GM12801 (cell line): ENCODE measurements around the gene KRT26.

Experiments used
- TF ChIP-seq, protein P1 (sequence below): IDR thresholded peaks from one replicate; pipeline ENCODE4 v1.5.1; 2011; ENCODE audit warnings: control low read depth; ENCODE audit not compliant: insufficient read length; ENCODE audit errors: extremely low read depth

The KRT26 gene

DNA sequence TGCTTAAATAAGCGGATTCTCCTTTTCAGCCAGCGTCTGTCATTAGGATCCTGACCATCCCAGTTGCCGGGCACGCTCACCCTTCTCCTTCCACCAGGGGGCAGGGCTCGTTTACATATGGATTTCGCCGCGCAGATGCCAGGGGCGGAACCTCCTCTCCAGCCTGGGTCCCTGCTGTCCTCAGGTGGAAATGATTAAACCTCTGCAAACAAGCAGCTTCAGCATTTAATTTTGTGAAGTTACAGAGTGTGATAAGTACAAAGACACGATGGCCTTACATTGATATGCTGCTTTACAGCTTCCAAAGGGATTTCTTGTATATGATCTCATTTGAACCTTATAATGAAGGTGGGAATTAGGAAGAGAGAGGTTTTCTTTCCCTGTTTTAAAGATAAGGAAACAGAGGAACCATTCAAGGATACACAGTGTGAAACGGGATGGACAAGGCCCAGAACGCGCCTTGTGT lies 31.6 kb upstream of the KRT26 start:
- TF ChIP-seq, protein P1, sequence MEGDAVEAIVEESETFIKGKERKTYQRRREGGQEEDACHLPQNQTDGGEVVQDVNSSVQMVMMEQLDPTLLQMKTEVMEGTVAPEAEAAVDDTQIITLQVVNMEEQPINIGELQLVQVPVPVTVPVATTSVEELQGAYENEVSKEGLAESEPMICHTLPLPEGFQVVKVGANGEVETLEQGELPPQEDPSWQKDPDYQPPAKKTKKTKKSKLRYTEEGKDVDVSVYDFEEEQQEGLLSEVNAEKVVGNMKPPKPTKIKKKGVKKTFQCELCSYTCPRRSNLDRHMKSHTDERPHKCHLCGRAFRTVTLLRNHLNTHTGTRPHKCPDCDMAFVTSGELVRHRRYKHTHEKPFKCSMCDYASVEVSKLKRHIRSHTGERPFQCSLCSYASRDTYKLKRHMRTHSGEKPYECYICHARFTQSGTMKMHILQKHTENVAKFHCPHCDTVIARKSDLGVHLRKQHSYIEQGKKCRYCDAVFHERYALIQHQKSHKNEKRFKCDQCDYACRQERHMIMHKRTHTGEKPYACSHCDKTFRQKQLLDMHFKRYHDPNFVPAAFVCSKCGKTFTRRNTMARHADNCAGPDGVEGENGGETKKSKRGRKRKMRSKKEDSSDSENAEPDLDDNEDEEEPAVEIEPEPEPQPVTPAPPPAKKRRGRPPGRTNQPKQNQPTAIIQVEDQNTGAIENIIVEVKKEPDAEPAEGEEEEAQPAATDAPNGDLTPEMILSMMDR: no peak

DNA sequence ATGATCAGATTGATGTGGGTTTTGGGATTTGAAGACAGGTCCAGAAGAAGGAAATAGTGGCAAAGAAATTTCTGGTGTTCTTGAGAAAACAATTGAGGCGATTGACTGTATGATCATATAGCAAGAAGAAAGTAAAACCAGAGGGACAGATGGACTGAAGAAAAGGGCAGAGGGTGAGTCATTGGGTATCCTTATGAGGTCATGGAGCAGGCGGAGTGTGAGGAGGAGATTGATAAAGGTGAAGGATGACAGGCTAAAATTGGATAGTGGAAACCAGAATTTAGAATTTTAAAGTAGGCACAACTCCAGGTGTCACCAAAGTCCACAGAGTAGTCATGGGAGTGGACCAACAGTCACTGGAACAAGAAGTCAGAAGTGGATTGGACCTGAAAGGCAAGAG lies 29.2 kb upstream of the KRT26 start:
- TF ChIP-seq, protein P1: no peak

DNA sequence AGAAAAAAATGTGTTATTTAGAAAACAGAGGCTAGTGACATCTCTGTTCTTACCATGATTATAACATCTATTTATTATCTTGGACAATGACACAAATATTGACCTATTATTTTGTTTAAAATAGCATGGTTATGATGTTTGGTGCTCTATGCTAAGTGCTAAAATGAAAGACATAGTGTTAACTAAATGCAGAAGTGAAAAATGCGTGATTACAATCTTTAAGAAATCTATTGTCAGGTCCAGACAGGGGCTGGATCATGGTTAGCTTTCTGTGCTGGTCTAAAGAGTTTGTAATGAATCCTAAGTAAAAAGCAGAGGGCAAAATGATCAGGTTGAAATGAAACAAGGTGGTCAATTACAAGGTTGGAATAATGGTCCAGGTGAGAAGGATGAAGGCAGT lies 28.4 kb upstream of the KRT26 start:
- TF ChIP-seq, protein P1: no peak

DNA sequence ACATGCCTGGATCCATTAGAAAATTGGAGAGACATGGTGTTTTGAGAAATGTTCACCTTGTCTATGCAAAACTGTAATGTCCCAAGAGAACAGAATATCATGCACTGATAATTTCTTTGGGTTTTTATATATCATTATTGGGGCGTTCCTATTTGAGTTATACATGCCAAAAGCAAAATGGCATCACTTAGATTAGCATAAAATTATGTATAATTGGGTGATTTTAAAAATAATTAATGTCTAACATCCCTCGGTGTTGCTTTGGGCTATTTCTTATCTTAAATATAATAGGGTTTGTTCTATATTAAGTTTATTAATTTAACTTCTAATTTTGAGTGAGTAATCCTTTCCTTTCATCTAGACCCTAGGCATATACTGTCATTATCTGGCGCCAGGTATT lies 27.9 kb upstream of the KRT26 start, which contains the start of gene KRT28:
TSS of gene KRT28 (minus strand) at position 101 of the 400 bp plus-strand sequence. CDS start at position 35, 66 bp downstream.
- TF ChIP-seq, protein P1: no peak

DNA sequence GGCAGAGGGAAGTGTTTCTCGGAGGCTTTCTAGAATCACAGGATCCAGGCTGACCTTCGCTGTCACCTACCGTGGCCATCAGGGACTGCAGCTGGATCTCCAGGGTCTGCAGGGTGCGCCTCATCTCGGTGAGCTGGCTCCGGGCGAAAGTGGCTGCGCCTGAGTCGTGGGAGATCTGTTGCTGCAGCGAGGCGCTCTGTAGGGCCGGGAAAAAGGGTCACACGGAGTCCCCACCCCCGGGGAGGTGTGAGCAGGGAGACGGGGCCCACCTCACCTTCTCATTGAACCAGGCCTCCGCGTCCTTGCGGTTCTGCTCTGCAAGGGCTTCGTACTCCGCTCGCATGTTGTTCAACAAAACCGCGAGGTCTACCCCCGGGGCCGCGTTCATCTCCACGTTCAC lies 24.8 kb upstream of the KRT26 start:
- TF ChIP-seq, protein P1: no peak

DNA sequence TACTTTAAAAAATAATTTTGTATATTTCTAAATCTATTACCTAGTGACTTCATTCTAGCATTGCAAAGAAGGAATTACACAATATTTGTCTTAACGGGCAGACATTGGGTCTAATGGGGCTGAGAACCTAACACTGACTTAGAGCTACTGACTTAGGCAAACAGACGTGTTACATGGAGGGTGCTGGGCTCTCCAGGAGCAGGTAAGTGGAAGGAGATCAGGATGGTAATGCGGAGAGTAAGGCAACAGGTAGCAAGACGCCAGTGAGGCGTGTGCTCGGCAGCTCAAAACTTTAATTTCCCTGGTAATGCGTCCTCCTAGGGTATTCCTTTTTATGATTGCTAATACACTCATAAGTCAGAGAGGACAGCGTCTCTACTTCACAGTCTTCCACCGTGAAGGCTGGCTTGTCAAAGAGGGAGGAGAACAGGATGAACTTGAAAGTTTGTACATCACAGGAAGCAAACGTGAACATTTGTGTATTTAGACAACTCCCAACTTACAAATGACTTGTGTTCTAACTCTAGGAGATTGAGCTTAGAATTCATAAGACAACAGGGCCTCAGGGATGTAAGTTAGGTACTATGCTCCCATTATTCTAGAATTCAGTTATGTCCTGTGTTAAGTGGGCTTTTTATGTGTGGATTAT lies 23.1 kb upstream of the KRT26 start:
- TF ChIP-seq, protein P1: no peak

DNA sequence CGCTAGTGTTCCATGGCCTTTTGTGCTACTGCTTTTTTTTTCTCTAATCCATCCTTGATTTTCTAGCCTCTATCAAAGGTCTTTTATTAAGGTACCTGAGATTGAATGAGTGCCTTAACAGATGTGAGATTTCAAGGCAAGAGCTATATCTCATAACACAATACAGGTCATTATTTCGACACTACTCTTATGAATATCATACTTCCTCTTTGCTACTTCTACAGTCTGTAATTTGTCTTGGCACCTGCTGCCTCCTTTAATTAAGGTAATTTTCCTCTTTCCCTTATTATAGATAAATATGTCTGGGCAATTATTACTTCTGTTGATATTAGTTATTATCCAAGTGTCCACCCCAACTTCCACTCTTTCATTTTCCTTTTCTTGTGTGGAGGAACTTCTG lies 22.5 kb upstream of the KRT26 start:
- TF ChIP-seq, protein P1: no peak
